ENCODE results near the gene RBM33. TPM values are rescaled to one million over a fixed set of nuclear protein-coding genes. Genes with fewer than 3 reads are reported as not detected.

The RBM33 gene
- total and polyA plus RNA-seq, 2 of the 4 experiments (the other 2 are of a cell fraction) = 7.3 to 10.8 TPM

GRCh38 chr7:155829796-155830470 lies 185.5 kb downstream of the RBM33 start:
- TF ChIP-seq RCOR1 (IDR thresholded peaks at IDR 0.05; ENCODE audit: insufficient replicate concordance, low read length) = no peak
- TF ChIP-seq ELK1 (IDR thresholded peaks at IDR 0.05; ENCODE audit: borderline replicate concordance, low read depth, low read length) = no peak
- no peak for TF ChIP-seq RAD21 (IDR thresholded peaks at IDR 0.05; ENCODE audit: low read length)
- TF ChIP-seq NFE2L2 (IDR thresholded peaks at IDR 0.05; ENCODE audit: low read depth, low read length) = no peak
- TF ChIP-seq MAZ (IDR thresholded peaks at IDR 0.05; ENCODE audit: borderline replicate concordance, low read depth, low read length) = no peak
- CTCF ChIA-PET = no interaction called here

More at GRCh38 chr7:155829796-155830470, 185.5 kb downstream of the RBM33 start:
- Histone ChIP-seq H4K20me1 (ENCODE audit: insufficient read depth, low read length) (no peaks in the 10 kb centered on the region), H3K14ac (replicated peaks; ENCODE audit: low read depth, low read length) (no peak overlapping the region), H2BK15ac (ENCODE audit: low read depth, low read length) (no peak overlapping the region), H3K9ac (ENCODE audit: low read depth, low read length) (no peak overlapping the region), H3K23ac (ENCODE audit: low read depth, low read length) (no peak overlapping the region), H3K4ac (ENCODE audit: low read depth, low read length) (no peak overlapping the region), H2AK5ac (ENCODE audit: low read depth, low read length) (no peak overlapping the region), H3K79me1 (ENCODE audit: low read depth in 1 of 2, low read length in 2 of 2) (no peaks in the 10 kb centered on the region), H3K9me3 (ENCODE audit: control insufficient read depth, insufficient read depth, low read length) (peaks cover 4% of the 10 kb centered on the region; the same call in 1 of the 2 replicates), H3K36me3 (ENCODE audit: control insufficient read depth, insufficient read depth, low read length) (no peaks in the 10 kb centered on the region), H4K8ac (ENCODE audit: low read depth in 2 of 2, low read length in 2 of 2) (no peak overlapping the region), H3K56ac (ENCODE audit: extremely low read depth, insufficient read depth, low read length) (no peak overlapping the region), H3K9me1 (ENCODE audit: insufficient read depth, low read length) (no peaks in the 10 kb centered on the region), H3K27me3 (ENCODE audit: control insufficient read depth, insufficient read depth, low read length) (no peaks in the 10 kb centered on the region), H2BK120ac (ENCODE audit: low read depth, low read length) (no peak overlapping the region), H2BK5ac (ENCODE audit: low read depth, low read length, poor library complexity, severe bottlenecking) (no peak overlapping the region), H4K5ac (ENCODE audit: low read depth, low read length) (no peak overlapping the region), H2AK9ac (replicated peaks; ENCODE audit: low read depth, low read length, poor library complexity) (no peak overlapping the region), H3K4me1 (ENCODE audit: control insufficient read depth, insufficient read depth, low read length) (no peaks in the 10 kb centered on the region), H3K27ac (ENCODE audit: insufficient read depth, low read length) (no peak overlapping the region), H2AFZ (replicated peaks; ENCODE audit: low read length, poor library complexity) (no peak overlapping the region), H3K18ac (ENCODE audit: low read depth, low read length) (no peak overlapping the region), H4K91ac (ENCODE audit: insufficient read depth, low read depth, low read length) (no peak overlapping the region), H3K4me3 (ENCODE audit: insufficient read depth, low read depth, low read length) (no peak overlapping the region), H2BK20ac (ENCODE audit: low read depth, low read length) (no peak overlapping the region), H3K4me2 (ENCODE audit: low read depth, low read length) (no peak overlapping the region)
- DNase-seq (no peak), ATAC-seq (ENCODE audit: low read depth) (no peak)
- no TSS peak for BruUV-seq (replicated peaks)
- POLR2A ChIA-PET (ENCODE audit: unreplicated experiment) = no interaction called here
- intact Hi-C loops (cut with micrococcal nuclease) (no loop called here), dilution Hi-C loops (cut with HindIII; ENCODE audit: low sequenced_read_pairs, unreplicated experiment) (no loop called here), in situ Hi-C loops (cut with MboI; ENCODE audit: low sequenced_read_pairs) (no loop called here)
- 80% methylated on average over 2 of the region's 17 CpGs; no CpG with 5 or more reads in 1 of the 2 experiments for WGBS, 2 experiments (ENCODE audit: extremely low coverage in 2 of 2, insufficient read length in 1 of 2)

Other genes with a start within 250 kb of the RBM33 start
- not detected in 2 replicates for gene EN2, start 186.5 kb upstream of the RBM33 start, total RNA-seq (2012; rRNA removed)
- not detected in 2 replicates for gene EN2, start 186.5 kb upstream of the RBM33 start, polyA plus RNA-seq (2012; rRNA removed)
- not detected in 2 replicates for gene CNPY1, start 98.1 kb upstream of the RBM33 start, total RNA-seq (2012; rRNA removed)
- gene CNPY1, start 98.1 kb upstream of the RBM33 start, polyA plus RNA-seq (2012; rRNA removed) = not detected in 2 replicates
- under 0.01 TPM in 1 of 2 replicates, not detected in the other for gene SHH, start 167.8 kb downstream of the RBM33 start, total RNA-seq (2012; rRNA removed)
- gene SHH, start 167.8 kb downstream of the RBM33 start, polyA plus RNA-seq (2012; rRNA removed) = 0.03 TPM in 1 of 2 replicates, not detected in the other